Activated naive CD8-positive, alpha-beta T cell treated with anti-CD3 and anti-CD28 coated beads, Interleukin-2, amount 50 U/mL, for 24 hours (primary cell): ENCODE measurements around the gene SLBP.
A peak's percentile ranks its signal among the peaks of the same experiment; 100 is the strongest.

Experiments used
- ATAC-seq: fragments of 150-1000 bp; cut with Tn5 transposase; one replicate; pipeline ENCODE4 v1.10.0; 2021
- DNase-seq: peaks from one replicate; pipeline ENCODE4 v3.0.0; 2021
- H3K27ac Mint-ChIP-seq: one replicate; pipeline ENCODE4 v1.8.0; 2021; ENCODE audit warnings: mild to moderate bottlenecking, mixed read lengths
- H3K27me3 Mint-ChIP-seq: one replicate; pipeline ENCODE4 v1.8.0; 2021; ENCODE audit warnings: mixed read lengths
- H3K36me3 Mint-ChIP-seq: one replicate; pipeline ENCODE4 v1.8.0; 2021; ENCODE audit warnings: low read depth, mixed read lengths
- H3K4me1 Mint-ChIP-seq: one replicate; pipeline ENCODE4 v1.8.0; 2021; ENCODE audit warnings: mixed read lengths
- H3K4me3 Mint-ChIP-seq: one replicate; pipeline ENCODE4 v1.8.0; 2021; ENCODE audit warnings: mild to moderate bottlenecking, moderate library complexity, mixed read lengths
- H3K9me3 Mint-ChIP-seq: one replicate; pipeline ENCODE4 v1.8.0; 2021; ENCODE audit warnings: mixed read lengths

The SLBP gene

DNA sequence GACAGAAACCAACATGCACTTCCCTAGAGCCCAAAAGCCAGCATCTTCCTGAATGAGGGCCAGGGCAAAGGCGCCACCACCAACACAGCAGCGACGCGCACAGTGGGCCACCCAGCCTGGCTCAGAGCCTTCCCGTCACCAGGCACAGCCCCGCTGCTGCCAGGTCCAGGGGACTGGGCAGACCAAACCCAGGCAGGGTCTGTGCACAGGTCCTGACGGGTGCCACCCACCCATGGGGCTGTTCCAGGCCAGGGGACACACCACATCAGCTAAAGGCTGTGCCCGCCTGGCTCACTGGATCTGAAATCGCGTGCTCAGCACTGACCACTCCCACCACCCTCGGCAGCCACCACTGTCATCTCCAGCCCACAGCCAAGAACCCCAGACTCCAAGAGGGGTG lies 41.8 kb downstream of the SLBP start:
- H3K36me3 Mint-ChIP-seq = no peaks in the 10 kb centered on the region
- no peak for DNase-seq
- H3K9me3 Mint-ChIP-seq = no peaks in the 10 kb centered on the region
- H3K27ac Mint-ChIP-seq = no peak overlapping the region
- H3K4me1 Mint-ChIP-seq = no peaks in the 10 kb centered on the region
- no peak overlapping the region for H3K4me3 Mint-ChIP-seq
- peak; percentile 15 for ATAC-seq
- H3K27me3 Mint-ChIP-seq = no peaks in the 10 kb centered on the region

DNA sequence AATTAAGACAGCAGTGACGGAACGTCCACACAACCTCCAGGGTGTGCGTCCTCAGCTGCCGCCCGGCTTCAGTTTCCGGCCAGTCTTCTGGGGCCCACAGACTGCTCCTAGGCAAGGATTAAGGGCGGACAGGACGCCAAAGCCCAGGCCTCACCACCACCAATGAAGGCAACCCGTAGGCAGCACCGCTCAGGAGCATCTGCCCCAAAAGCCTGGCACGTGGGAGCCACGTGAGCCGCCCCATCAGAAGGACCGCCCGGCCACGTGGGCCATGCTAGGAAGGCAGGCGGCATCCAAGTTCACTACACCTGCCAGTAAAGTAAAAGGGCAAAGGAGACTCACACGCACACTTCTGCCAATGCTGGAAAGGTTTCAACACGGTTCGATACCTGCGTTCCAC lies 42.3 kb downstream of the SLBP start:
- DNase-seq = no peak
- H3K27me3 Mint-ChIP-seq = no peaks in the 10 kb centered on the region
- ATAC-seq = no peak
- no peaks in the 10 kb centered on the region for H3K4me1 Mint-ChIP-seq
- no peaks in the 10 kb centered on the region for H3K9me3 Mint-ChIP-seq
- no peak overlapping the region for H3K4me3 Mint-ChIP-seq
- H3K36me3 Mint-ChIP-seq = no peaks in the 10 kb centered on the region
- H3K27ac Mint-ChIP-seq = no peak overlapping the region

DNA sequence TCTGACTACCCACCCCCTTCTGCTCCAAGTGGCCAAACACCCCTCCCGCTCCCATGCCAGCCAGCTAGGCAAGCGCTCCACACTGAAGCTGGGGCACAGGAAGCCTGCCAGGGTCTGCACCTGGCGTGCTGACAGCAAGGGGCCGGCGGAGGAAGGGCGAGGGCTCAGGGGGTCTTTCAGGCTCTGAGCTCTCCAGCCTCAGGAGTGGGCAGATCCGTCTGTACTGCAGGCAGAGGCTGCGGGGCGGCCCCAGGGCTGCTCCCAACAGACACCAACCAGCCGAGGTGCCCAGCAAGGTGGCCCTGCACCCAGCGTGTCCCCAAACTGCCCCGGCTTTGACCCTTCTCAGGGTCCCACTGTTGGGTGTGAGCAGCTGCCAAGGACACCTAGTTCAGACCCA lies 42.8 kb downstream of the SLBP start:
- Mint-ChIP-seq H3K4me1 (no peaks in the 10 kb centered on the region), H3K9me3 (no peaks in the 10 kb centered on the region), H3K36me3 (no peaks in the 10 kb centered on the region), H3K4me3 (no peak overlapping the region), H3K27ac (no peak overlapping the region), H3K27me3 (no peaks in the 10 kb centered on the region)
- DNase-seq = no peak
- no peak for ATAC-seq

DNA sequence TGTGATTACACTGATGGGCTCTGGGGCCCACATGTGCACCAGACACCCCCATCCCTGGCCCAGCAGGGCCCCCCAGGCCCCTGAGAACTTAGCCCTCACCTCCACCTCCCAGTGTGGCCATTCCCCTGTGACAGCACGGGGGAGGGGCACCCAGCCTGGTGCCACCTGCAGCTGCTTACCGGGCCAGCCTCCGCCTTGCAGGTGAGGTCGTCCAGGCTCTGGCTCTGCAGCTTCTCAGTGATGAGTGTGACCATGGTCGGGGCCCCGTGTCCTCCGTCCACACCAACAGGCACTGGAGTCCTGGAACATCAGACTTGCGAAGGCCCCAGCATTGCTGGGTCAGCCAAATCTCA lies 43.7 kb downstream of the SLBP start:
- Mint-ChIP-seq H3K4me3 (no peak overlapping the region), H3K27ac (no peak overlapping the region), H3K9me3 (no peaks in the 10 kb centered on the region), H3K36me3 (no peaks in the 10 kb centered on the region), H3K4me1 (no peaks in the 10 kb centered on the region), H3K27me3 (no peaks in the 10 kb centered on the region)
- ATAC-seq (no peak), DNase-seq (no peak)

DNA sequence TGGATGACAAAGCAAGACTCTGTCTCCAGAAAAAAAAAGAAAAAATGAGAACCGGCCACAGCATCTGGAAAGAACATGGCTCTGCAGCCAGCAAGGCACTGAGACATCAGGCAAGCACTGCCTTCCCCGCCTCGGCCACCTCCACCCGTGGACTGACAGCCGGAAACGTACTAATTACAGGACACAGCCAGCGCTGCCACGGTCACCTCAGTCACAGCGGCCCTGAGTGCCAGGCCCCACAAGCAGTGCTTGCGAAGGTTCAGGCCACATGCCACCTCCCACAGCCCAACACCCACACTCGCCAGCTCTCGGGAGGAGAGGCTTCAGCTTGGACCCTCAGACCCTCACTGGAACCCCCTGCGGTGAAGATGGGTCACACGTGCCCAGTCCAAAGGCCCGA lies 44.8 kb downstream of the SLBP start:
- Mint-ChIP-seq H3K4me3 (no peak overlapping the region), H3K36me3 (no peaks in the 10 kb centered on the region), H3K9me3 (no peaks in the 10 kb centered on the region), H3K4me1 (no peaks in the 10 kb centered on the region), H3K27me3 (no peaks in the 10 kb centered on the region), H3K27ac (no peak overlapping the region)
- DNase-seq = no peak
- ATAC-seq = no peak

DNA sequence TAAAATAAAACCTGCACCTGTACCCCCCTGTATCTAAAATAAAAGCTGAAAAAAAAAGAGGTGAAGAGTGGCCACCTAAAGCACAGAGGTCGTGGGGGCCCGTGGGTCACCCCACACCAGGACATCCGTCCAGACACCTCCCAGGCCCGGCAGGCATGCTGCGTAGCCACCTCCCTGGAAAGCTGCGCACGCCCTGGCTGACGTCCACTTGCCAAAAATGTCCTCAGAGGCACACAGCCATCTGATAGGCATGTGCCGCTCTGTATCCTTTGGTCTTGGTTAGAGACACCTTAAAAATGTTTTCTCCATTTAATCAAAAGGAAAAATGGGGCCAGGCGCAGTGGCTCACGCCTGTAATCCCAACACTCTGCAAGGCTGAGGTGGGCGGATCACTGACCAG lies 45.7 kb downstream of the SLBP start:
- H3K4me3 Mint-ChIP-seq = no peak overlapping the region
- DNase-seq = no peak
- H3K4me1 Mint-ChIP-seq = no peaks in the 10 kb centered on the region

DNA sequence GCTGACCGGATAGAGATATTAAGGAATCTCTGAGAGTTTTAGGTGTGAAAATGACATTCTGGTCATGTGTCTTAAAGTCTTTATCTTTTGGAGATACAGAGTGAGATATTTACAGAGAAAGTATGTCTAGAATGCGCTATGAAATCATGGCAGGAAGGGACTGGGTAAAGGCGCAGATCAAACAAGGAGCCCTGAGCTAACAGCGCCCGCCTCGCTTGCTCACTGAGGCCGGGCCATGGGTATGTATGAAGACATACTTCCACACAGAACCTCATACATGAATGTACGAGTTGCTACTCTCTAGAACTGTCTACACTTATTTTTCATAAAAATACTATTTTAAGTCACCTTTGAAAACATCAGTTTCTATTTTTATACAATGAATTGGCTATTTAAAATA lies 48.0 kb downstream of the SLBP start:
- ATAC-seq = no peak
- Mint-ChIP-seq H3K9me3 (no peaks in the 10 kb centered on the region), H3K4me3 (no peak overlapping the region), H3K27ac (no peak overlapping the region), H3K4me1 (no peaks in the 10 kb centered on the region), H3K27me3 (no peaks in the 10 kb centered on the region), H3K36me3 (no peaks in the 10 kb centered on the region)
- DNase-seq = no peak

More for the DNA sequence above, 45.7 kb downstream of the SLBP start:
- Mint-ChIP-seq H3K36me3 (no peaks in the 10 kb centered on the region), H3K9me3 (no peaks in the 10 kb centered on the region), H3K27ac (no peak overlapping the region), H3K27me3 (no peaks in the 10 kb centered on the region)
- no peak for ATAC-seq

DNA sequence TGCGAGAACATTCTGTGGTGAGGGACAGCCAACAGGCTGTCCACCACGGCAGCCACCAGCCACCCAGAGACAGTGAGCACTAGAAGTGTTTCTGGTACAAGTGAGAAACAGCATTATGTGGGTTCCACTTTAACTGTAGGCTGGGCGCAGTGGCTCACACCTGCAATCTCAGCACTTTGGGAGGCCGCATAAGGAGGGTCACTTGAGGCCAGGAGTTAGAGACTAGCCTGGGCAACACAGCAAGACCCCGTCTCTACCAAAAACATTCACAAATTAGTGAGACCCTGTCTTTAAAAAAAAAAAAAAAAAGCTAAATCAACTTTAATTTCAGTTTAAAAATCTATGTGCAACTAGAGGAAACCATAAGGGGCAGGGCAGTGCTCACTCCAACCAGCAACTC lies 48.6 kb downstream of the SLBP start:
- no peaks in the 10 kb centered on the region for H3K36me3 Mint-ChIP-seq

DNA sequence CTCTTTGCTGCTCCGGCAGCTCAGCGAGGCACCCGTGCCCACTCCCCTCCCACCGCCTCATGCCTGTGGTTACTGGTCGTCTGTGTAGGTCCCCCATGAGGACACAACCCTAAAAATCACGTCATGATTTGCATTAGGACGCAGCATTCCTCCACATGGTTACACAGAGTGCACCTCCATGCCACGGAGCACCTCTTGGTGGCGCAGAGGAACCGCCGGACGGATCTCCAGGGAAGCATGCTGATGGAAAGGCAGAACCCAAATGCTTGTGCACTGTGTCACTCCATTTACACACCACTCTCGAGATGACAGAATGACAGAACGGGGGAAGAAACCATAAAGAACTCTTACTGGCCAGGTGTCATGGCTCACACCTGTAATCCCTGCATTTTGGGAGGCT lies 50.4 kb downstream of the SLBP start:
- Mint-ChIP-seq H3K27me3 (no peaks in the 10 kb centered on the region), H3K4me3 (no peak overlapping the region), H3K4me1 (no peaks in the 10 kb centered on the region), H3K9me3 (no peaks in the 10 kb centered on the region), H3K27ac (no peak overlapping the region), H3K36me3 (no peaks in the 10 kb centered on the region)
- ATAC-seq (no peak), DNase-seq (no peak)

More for the DNA sequence above, 48.6 kb downstream of the SLBP start:
- Mint-ChIP-seq H3K27me3 (no peaks in the 10 kb centered on the region), H3K4me1 (no peaks in the 10 kb centered on the region), H3K27ac (no peak overlapping the region), H3K9me3 (no peaks in the 10 kb centered on the region), H3K4me3 (no peak overlapping the region)
- no peak for DNase-seq
- no peak for ATAC-seq

DNA sequence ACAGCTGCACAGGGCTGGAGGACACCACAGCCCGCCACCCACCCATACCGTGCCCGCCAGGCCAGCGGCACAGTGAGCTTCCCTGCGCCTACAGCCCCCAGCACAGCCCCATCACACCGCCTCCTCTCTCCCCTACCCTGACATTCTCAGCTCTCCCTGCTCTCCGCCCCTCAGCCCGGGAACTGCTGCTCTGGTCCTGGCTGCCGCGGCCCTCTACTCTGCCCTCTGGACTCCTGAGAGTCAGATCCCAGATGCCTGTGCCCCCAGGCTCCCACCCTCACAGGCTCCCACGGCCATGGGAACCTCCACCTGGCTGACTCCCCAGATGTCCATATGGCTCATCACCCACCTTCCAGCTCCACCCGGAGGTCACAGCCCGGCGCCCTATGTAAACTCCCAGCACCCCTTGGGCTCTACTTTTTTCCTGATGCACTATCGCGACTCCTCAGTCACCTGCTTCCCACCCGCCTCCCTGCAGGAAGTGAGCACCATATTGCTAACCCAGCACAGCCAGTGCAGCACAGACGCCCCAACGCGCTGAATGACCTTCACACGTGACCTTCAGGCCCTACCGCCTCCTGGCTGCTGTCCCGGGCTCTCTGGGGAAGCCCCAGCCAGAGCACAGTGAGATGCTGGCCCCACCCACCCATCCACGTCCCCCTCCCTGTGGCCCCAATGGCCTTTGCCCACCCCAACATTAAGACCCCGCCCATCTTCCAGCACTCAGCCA lies 51.0 kb downstream of the SLBP start:
- H3K27me3 Mint-ChIP-seq = no peaks in the 10 kb centered on the region
- no peaks in the 10 kb centered on the region for H3K4me1 Mint-ChIP-seq
- H3K9me3 Mint-ChIP-seq = no peaks in the 10 kb centered on the region
- ATAC-seq (no peak), DNase-seq (no peak)
- H3K36me3 Mint-ChIP-seq = no peaks in the 10 kb centered on the region
- no peak overlapping the region for H3K27ac Mint-ChIP-seq
- no peak overlapping the region for H3K4me3 Mint-ChIP-seq

DNA sequence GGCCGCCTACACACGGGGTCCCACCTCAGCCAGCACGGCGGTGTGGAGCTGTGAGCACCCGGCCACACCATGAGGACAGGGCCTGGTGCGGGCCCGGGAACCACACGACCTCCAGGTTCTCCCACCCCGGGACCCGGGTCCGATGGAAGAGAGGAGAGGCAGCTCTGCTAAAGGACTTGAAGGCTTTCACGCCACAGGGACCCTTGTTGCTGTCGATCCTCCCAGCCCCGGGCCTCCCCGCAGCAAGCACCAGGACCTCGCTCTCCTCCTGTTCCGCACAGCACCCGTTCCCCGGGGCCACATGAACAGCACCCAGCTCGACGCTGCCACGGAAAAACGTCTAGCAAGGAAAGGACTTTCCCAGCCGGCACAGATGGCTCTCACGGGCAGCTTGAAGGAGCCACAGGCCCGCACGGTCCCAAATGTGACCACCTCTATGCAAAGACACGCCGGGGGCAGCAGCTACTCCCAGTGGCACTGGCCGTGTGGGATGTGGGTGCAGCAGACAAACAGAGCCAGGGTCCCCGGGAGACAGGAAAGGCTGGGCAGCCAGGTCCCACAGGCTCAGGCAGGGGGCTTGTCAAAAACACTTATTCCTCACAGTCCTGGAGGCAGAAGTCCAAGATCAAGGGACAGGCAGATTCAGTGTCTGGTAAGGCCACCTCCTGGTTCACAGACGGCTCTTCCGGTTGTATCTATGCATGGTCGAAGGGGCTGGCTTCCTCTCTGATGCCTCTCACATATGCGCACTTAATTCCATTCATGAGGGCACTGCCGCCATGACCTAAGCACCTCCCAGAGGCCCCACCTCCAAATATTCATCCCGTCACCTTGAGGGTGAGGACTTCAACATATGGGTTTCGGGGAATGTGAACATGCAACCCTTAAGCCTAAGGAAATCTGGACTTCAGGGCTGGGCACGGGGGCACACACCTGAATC lies 52.7 kb downstream of the SLBP start:
- H3K4me1 Mint-ChIP-seq = no peaks in the 10 kb centered on the region
- DNase-seq (no peak), ATAC-seq (no peak)
- H3K36me3 Mint-ChIP-seq = no peaks in the 10 kb centered on the region
- H3K27ac Mint-ChIP-seq = no peak overlapping the region
- H3K4me3 Mint-ChIP-seq = no peak overlapping the region
- no peaks in the 10 kb centered on the region for H3K27me3 Mint-ChIP-seq
- H3K9me3 Mint-ChIP-seq = no peaks in the 10 kb centered on the region

DNA sequence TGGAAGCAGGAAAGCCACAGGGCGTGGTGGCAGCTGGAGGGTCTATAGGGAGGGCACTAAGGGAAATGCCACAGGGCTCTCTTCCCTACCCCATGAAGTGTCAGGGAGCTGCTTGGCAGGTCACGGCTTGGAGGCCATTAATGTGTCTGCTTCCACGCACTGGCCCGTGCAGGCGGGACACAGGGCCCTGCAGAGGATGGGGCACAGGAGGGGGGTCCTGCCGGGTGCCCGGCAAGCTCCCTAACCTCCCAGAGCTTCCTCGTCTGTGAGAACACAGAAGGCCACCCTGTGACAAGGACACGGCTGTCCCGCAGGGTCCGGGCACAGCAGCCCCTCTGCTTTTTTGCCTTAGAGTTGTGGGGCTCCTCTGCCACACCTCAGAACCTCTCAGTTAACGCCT lies 53.5 kb downstream of the SLBP start:
- no peak overlapping the region for H3K4me3 Mint-ChIP-seq
- no peaks in the 10 kb centered on the region for H3K36me3 Mint-ChIP-seq
- no peaks in the 10 kb centered on the region for H3K4me1 Mint-ChIP-seq
- H3K27me3 Mint-ChIP-seq = no peaks in the 10 kb centered on the region
- DNase-seq = no peak
- no peak overlapping the region for H3K27ac Mint-ChIP-seq
- H3K9me3 Mint-ChIP-seq = no peaks in the 10 kb centered on the region
- ATAC-seq = no peak

DNA sequence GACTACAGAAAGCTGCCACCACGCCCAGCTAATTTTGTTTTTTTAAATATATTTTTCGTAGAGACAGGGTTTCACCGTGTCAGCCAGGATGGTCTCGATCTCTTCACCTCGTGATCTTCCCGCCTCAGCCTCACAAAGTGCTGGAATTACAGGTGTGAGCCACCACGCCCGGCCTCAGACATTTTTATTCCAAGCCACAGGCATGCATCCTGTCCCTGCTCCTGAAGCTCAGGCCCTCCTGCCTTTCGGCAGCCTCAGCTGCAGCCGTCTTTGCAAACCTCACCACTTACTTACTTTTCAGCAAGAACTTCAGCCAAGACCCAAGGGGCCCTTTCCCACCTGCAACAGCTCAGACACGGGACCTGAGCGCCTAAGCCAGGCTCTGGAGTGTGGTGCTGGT lies 54.0 kb downstream of the SLBP start:
- no peaks in the 10 kb centered on the region for H3K27me3 Mint-ChIP-seq
- no peaks in the 10 kb centered on the region for H3K4me1 Mint-ChIP-seq
- no peak overlapping the region for H3K4me3 Mint-ChIP-seq
- DNase-seq (no peak), ATAC-seq (no peak)
- no peaks in the 10 kb centered on the region for H3K9me3 Mint-ChIP-seq
- H3K36me3 Mint-ChIP-seq = no peaks in the 10 kb centered on the region
- no peak overlapping the region for H3K27ac Mint-ChIP-seq

DNA sequence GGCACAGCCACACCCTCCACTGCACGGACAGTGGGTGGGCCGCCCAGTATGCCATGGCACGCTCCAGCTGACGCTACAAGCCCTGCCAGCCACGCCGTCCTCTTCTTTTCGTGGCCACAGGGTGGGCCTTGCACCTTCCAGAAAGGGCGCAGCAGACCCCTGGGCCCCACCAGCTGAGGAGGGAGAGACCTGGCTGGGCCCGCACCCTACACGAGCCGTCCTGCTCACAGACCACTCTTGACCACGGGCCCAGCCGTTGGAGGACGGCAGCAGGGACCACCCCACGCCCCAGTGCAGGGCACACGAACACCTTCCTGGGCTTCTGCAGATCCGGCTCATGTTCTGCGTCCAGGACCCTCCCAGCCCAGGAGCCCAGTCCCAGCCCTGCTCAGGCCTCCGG lies 55.1 kb downstream of the SLBP start:
- Mint-ChIP-seq H3K27ac (no peak overlapping the region), H3K4me3 (no peak overlapping the region), H3K36me3 (no peaks in the 10 kb centered on the region), H3K9me3 (no peaks in the 10 kb centered on the region), H3K4me1 (no peaks in the 10 kb centered on the region), H3K27me3 (no peaks in the 10 kb centered on the region)
- ATAC-seq (no peak), DNase-seq (no peak)

DNA sequence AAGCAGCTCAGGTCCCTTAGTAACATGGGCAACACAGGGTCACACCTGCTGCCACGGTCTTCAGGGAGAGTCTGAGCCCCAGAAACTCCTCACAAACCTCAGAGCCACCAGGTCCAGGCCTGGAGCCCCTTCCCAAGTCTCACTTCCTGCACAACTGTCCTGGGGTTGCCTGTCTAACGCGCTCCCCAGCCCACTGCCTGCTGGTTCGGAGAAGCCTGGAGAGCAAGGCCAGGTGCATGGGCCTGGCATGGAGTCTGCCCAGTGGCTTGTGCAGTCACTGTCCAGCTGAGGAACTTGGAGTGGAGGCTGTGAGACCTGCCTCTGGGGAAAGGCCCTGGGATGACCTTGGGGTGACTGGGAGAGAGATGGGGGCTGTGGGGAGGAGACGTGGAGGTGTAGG lies 56.0 kb downstream of the SLBP start:
- H3K36me3 Mint-ChIP-seq = no peaks in the 10 kb centered on the region
- H3K4me1 Mint-ChIP-seq = no peaks in the 10 kb centered on the region
- H3K27me3 Mint-ChIP-seq = no peaks in the 10 kb centered on the region
- no peak overlapping the region for H3K4me3 Mint-ChIP-seq
- ATAC-seq = no peak
- H3K27ac Mint-ChIP-seq = no peak overlapping the region
- H3K9me3 Mint-ChIP-seq = no peaks in the 10 kb centered on the region
- no peak for DNase-seq
